ENCODE data around the gene PRPF38B.

- TF ChIP-seq POLR2AphosphoS5 (IDR thresholded peaks at IDR 0.05; ENCODE audit: low read depth, low read length) (no peak), REST (IDR thresholded peaks at IDR 0.05; ENCODE audit: insufficient read depth in 1 of 2, low read depth in 2 of 2, low read length in 2 of 2) (no peak), TAF1 (IDR thresholded peaks at IDR 0.05; ENCODE audit: borderline replicate concordance, insufficient read depth, low read length) (no peak), SIN3A (IDR thresholded peaks at IDR 0.05; ENCODE audit: borderline replicate concordance, insufficient read depth, low read length) (no peak)
Observed at GRCh38 chr1:108716437-108717230, 24.5 kb downstream of the PRPF38B start.
